ENCODE results near the gene PAX7.

The PAX7 gene

DNA sequence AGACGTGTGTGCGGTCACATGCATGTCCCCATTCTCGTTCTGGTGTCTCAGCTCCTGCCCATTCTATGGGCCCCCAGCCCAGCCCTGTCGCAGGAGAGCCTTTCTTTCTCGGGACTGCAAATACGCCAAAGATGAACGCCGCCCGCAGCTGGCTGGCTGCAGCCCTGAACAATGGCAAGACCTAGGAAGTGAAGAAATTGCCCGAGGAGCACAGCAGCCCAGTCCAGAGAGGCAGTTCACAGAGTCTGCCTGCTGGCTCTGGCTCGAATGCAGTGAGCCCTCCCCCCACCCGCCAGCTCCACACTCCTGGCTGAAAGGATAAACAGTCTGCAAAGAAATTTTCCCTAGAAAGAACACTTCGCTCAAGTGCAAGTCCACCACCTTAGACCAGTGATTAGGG, 23.3 kb downstream of the PAX7 start:
- no peak overlapping the region for H3K27ac ChIP-seq

GRCh38 chr1:18654599-18654998, 24.0 kb downstream of the PAX7 start:
- Histone ChIP-seq H3K4me3 (no peak overlapping the region), H3K27ac (no peak overlapping the region)

More for the DNA sequence above, 23.3 kb downstream of the PAX7 start:
- no peak overlapping the region for H3K4me3 ChIP-seq

DNA sequence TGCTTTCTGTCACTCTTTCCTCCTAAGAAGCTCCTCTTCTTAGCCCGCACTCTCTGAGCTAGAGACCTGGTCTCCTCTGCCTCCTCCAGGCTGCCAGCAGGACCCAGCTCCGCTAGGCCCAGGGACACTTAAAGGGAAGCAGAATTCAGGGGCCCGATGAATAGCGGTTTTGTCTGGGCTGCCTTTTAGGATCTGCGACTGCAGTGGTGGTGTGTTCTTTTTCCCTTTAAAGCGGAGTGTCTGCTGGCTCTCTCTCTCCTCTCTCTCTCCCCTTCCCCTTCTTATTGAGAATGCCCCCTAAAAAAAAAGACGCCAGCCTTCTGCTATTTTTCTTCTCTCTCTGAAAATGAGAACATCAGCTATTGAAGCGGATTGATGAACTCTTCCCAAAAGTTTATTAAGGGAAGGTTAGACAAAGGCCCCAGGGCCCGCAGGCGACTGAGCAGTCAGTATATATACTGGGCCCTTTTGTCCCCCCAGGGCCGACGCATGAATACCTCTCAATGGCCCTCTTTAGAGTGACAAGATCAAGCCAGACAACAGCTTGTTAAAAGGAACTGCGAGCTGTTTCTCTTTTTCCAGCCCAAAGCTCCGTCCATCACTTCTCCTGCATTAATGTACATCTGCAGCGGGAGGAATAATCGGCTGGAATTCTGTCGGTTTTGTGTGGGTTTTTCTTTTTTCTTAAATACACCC, 27.0 kb downstream of the PAX7 start:
- H3K4me3 ChIP-seq, result no peak overlapping the region
- no peak overlapping the region for H3K27ac ChIP-seq

- Histone ChIP-seq H3K4me3 (no peak overlapping the region), H3K27ac (no peak overlapping the region)
Observed at GRCh38 chr1:18658831-18659230, 28.2 kb downstream of the PAX7 start.

DNA sequence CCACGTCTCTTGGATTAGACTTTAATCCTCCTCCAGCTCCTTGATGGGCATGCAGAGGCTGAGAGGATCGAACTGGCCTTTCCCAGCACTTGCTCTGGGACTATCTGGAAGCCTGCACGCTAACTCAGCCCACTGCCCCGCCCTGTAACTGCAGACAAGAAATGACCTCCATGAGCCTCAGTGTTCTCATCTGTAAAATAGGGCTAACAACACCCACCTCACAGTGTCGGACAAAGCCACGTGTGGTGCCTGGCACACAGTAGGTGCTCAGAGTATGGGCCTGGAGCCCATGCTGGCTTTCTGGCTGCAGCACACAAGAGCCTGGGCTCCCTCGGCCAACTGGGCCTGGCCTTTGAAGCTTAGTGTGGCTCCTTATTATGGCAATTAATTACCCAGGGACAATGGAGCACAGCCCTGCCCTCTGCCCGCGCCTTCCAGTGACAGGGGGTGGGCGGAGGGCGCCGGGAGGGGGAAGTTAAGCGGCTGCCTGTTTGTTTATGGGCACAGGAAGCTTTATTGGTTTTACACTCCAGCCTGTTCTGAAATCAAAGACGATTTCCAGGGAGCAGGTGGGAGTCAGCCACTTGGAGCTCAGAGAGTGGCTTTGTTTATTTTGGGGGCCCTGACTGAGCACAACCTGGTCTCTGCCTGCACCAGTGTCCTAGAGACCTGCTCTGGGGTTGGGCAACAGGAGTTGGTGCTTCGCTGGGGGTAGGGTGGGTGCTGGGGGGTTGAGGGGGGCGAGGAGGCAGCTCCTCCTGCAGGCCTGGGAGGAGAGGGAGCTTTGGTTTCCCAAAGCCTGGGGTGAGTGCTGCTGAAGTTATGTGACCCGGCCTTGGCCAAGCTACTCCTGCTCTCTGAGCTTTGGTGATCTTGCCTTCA, 31.0 kb downstream of the PAX7 start:
- Histone ChIP-seq H3K4me3 (no peak overlapping the region), H3K27ac (no peak overlapping the region)

DNA sequence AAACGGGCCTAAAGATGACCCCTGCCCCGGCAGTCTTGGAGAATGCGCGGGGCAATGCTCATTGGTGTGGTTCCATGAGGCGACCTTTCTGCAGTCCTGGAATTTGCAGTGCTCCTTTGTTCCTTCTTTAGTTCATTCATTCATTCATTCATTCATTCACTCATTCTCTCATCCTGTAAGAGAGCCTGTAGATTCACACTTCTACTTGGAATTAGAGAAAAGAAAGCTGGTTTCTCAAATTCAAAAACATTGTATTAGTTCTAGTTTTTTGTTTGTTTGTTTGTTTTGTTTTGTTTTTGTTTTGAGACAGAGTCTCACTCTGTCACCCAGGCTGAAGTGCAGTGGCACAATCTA, 31.6 kb downstream of the PAX7 start:
- Histone ChIP-seq H3K27ac (no peak overlapping the region), H3K4me3 (no peak overlapping the region)

DNA sequence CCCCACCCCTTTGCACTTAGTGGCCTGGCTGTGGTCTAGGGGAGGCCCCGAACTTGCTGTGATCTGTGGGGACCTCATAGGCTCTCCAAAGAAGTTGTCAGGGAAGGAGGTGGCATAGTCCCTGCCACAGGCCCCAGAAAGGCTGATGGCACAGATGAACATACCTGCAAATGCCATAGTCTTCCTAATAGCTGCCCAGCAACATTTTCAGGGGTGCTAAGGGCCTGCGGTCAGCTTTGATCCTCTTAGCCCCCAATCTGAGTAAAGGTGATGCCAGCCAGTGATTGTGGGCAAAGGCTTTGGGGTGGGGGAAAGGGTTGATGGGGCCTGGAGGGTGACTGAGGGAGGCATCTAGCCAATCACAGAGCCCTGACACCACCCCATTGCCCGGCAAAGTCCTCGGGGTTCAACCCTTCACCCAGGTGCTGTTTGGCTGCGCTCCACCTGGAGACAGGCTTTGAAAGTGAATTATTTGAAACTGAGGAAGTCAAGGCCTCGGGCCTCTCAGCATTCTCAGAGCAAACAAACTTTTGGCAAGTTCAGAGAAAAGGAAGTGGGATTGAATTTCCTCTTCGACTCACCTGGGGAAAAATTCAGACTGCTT, 35.8 kb downstream of the PAX7 start:
- Histone ChIP-seq H3K27ac (no peak overlapping the region), H3K4me3 (no peak overlapping the region)

DNA sequence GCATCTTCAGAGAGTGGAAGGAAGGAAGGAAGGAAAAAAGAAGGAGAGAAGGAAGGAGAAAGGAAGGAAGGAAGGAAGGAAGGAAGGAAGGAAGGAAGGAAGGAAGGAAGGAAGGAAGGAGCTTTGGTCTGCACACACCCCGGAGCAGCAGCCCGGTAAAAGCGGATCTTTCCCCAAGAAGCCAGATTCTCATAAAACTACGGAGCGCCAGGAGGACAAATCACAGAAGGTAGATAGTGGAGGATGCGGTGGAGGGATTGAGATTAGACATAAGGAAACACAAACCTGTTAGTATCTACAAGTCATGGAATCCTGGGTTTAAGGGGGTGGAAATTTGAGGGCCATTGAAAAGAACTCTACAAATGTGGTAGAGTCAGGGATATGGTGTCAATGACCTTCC, 36.7 kb downstream of the PAX7 start:
- Histone ChIP-seq H3K27ac (peak overlapping the region in 4 of 21 experiments; percentile 13 to 47 (median 30)), H3K4me3 (no peak overlapping the region)

- no peak overlapping the region for H3K4me3 ChIP-seq
- H3K27ac ChIP-seq, result peak overlapping the region in 16 of 21 experiments; percentile 4 to 82 (median 44)
Observed at GRCh38 chr1:18668046-18668445, 37.4 kb downstream of the PAX7 start.

DNA sequence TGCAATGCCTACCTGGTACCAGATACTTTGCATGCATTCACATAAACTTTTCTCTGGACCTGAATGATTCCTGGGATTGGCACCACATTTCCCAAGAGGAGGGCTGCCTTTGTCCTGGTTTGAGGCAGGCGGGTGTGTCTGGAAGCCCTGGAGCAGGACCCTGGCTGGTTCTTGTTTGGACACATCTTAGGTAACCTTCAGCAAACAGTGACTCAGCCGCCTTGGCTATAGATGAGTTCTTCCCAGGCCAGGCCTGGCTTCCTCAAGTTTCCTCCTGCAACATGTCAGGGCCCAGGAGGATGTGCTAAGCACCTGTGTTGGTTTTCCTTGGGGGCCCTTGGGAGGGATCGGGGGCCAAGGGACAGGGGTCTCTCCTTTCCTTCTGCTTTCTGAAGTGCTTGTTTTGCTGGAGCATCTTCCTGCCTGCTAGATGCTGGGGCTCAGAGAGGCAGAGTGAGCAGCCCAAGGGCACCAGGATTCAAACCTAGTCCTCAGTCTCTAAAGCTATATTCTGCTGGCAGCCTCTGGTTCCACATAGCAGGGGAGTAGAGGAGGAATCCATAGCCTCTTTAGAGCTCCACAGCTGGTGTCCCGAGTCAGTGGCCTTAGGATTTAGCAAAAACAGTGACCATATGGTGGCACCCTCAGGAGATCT, 38.2 kb downstream of the PAX7 start:
- H3K27ac ChIP-seq, result peak overlapping the region in 19 of 21 experiments; percentile 2 to 82 (median 58)

GRCh38 chr1:18670121-18670867, 39.6 kb downstream of the PAX7 start:
- peak overlapping the region in 3 of 21 experiments; percentile 0 to 78 (median 33) for H3K27ac ChIP-seq
- no peak overlapping the region for H3K4me3 ChIP-seq

More for the DNA sequence above, 38.2 kb downstream of the PAX7 start:
- no peak overlapping the region for H3K4me3 ChIP-seq

DNA sequence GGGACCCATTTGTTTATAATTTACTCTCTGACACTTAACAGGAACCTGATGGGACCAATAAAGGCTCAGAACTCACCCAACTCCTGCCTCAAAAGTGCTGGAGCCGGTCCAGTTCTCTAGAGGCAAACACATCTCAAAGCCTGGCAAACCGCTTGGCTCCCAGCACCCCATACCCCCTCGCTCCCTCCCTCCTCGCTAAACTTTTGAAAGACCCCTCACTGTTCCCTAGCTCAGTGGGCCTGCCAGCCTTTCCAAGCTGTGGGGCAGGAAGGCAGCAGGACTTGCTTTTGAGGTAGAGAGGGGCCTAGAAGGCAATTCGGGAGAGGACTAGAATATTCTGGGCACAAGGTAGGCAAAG, 40.2 kb downstream of the PAX7 start:
- Histone ChIP-seq H3K27ac (peak overlapping the region in 2 of 21 experiments; percentile 0 to 33), H3K4me3 (no peak overlapping the region)

DNA sequence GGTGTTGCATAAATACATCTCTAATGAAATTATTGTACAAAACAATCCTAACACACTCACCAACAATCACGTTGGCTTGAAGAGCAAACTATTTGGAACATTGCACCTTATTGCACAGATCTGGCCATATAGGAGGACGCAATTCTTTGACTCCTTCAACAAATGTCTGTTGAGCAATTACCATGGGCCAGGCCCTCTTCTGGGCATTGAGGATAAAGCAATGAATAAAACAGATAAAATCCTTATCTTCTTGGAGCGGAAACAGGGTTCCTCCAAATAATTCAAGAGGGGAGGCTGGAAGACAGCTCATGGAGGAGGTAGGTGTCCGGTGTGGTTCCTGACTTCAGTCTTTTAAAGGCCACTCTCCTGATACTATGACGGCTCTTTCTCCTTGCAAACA, 43.3 kb downstream of the PAX7 start:
- Histone ChIP-seq H3K27ac (no peak overlapping the region), H3K4me3 (no peak overlapping the region)

DNA sequence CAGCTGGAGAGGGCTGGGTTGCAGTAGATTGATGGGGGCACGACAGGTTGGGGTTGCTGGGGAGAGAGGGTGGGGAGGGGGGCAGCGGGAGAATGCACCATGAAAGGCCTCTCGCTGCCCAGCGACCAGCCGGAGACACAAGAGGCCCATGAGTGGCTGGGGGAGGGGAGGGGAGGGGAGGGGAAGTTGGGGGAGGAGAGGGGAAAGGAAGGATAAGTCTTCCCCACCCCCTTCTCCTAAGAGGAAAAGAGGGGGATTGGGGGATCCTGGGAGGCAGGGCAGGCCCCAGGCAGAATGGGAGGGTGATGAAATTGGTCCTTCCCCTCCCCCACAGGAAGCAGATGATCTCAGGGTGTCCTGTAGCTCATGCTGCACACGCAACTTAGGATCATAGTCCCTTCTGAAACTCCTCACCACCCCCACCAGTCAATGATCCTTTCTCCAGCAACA, 45.7 kb downstream of the PAX7 start:
- no peak overlapping the region for H3K4me3 ChIP-seq
- H3K27ac ChIP-seq, result no peak overlapping the region

DNA sequence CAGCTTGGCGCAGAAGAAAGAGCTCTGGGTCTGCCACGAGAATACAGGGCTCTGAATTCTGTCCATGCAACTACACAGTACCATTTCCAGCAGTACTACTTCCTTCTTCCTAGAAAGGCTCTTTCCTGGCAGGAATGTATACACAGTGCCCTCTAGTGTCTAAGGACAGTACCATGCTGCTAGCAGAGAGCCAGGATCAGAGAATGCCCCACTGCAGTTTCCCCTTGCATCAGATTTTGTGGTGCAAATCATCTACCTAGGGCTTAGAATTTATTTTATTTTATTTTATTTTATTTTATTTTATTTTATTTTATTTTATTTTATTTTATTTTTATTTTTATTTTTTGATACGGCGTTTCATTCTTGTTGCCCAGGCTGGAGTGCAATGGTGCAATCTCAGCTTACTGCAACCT, 50.8 kb downstream of the PAX7 start:
- H3K4me3 ChIP-seq, result no peak overlapping the region
- H3K27ac ChIP-seq, result no peak overlapping the region

DNA sequence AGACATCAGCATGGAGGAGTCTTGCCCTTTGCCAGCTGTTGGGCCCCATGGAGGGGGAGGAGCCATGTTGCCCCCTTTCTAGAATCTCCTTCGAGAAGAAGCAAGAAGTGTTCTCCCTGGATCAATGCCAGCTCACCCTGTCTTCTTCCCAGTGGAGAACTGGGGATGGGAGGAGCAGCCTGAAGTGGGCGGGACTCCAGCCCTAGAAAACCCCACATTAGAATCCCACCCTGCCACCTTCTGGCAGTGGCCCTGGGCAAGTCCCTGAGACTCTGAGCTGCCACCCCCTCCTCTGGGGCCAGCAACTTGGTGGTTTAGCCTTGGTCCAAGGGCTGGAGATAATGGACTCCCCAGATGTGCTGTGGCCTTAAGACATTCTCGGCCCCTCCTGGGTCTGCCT, 51.7 kb downstream of the PAX7 start:
- Histone ChIP-seq H3K27ac (no peak overlapping the region), H3K4me3 (no peak overlapping the region)

DNA sequence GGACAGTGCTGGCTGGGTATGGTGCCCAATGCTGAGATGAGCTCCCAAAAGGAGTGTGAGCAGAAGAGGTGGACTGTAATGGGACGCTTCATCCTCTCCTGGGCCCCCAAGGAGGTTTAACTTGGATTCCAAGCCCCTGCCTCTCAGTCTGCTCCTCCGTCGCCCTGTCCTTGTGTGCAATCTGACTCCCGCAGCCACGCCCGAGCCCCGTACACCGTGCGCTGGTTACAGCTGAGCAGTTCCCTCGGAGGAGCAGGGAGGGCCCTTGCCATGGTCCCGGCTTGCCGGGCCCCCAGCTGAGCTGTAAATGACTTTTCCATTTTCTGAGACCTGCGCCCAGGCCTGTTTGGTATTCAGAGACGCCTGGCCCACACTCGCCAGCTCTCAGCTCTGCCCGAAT, 53.7 kb downstream of the PAX7 start:
- no peak overlapping the region for H3K4me3 ChIP-seq

DNA sequence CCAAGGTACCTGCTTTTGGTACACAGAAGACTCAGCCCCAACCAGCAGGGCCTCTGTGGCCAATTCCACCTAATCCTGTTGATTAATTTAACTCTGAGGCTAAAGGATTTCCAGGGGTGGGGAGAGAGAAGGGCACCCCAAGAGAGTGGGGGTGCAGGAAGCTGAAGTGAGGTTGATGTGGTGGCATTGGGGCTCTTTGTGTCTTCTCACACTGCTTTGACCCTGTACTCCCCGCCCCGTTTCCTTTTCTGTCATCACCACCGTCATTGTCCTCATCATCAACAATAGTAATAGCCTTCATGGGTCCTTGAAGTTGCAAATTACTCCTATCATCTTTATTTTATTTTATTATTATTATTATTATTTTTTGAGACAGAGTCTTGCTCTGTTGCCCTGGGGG, 55.9 kb downstream of the PAX7 start:
- H3K27ac ChIP-seq, result no peak overlapping the region

More for the DNA sequence above, 53.7 kb downstream of the PAX7 start:
- no peak overlapping the region for H3K27ac ChIP-seq

DNA sequence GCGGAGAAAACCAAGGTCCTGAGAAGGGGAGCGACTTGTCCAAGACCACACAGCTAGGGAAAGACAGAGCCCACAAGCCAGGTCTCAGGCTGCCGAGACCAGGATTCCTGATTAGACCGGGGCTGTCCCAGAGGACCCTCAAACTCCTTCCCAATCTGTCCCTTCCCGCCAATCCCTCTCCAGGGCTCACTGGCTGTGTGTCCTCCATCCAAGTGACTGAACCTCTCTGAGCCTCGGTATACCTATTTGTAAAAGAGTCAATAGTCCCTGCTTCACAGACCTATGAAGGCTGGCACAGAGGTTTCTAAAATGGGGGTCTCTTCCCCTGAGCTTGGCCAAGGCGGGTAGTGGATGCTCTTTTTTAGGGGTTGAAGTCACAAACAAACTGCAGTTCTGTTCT, 56.6 kb downstream of the PAX7 start:
- Histone ChIP-seq H3K4me3 (no peak overlapping the region), H3K27ac (no peak overlapping the region)

More for the DNA sequence above, 55.9 kb downstream of the PAX7 start:
- H3K4me3 ChIP-seq, result no peak overlapping the region

Measured in skin epidermis (tissue), 12 donors.